ENCODE data around the gene RPS14.

GRCh38 chr5:150498971-150499370, 49.4 kb upstream of the RPS14 start:
- TF ChIP-seq, protein P1, sequence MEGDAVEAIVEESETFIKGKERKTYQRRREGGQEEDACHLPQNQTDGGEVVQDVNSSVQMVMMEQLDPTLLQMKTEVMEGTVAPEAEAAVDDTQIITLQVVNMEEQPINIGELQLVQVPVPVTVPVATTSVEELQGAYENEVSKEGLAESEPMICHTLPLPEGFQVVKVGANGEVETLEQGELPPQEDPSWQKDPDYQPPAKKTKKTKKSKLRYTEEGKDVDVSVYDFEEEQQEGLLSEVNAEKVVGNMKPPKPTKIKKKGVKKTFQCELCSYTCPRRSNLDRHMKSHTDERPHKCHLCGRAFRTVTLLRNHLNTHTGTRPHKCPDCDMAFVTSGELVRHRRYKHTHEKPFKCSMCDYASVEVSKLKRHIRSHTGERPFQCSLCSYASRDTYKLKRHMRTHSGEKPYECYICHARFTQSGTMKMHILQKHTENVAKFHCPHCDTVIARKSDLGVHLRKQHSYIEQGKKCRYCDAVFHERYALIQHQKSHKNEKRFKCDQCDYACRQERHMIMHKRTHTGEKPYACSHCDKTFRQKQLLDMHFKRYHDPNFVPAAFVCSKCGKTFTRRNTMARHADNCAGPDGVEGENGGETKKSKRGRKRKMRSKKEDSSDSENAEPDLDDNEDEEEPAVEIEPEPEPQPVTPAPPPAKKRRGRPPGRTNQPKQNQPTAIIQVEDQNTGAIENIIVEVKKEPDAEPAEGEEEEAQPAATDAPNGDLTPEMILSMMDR (IDR thresholded peaks at IDR 0.05 in 2 of 3, conservative IDR thresholded peaks at IDR 0.05 in 1 of 3; ENCODE audit: control insufficient read depth in 2 of 3, extremely low read depth in 1 of 3, insufficient read depth in 1 of 3, low read depth in 3 of 3, low read length in 3 of 3) = no peak
- TF ChIP-seq TBL1XR1 (IDR thresholded peaks at IDR 0.05; ENCODE audit: low read depth, low read length) (no peak), JUND (IDR thresholded peaks at IDR 0.05; ENCODE audit: low read depth, low read length) (no peak), RAD21 (IDR thresholded peaks at IDR 0.05; ENCODE audit: insufficient read depth, low read depth, low read length) (no peak), POLR2A (IDR thresholded peaks at IDR 0.05; ENCODE audit: low read depth, low read length) (no peak), ZZZ3 (IDR thresholded peaks at IDR 0.05; ENCODE audit: control insufficient read depth, insufficient read length, low read depth) (no peak), ESRRA (IDR thresholded peaks at IDR 0.05; ENCODE audit: low read length) (no peak), POLR2AphosphoS2 (IDR thresholded peaks at IDR 0.05; ENCODE audit: low read depth, low read length) (no peak), CEBPZ (IDR thresholded peaks at IDR 0.05; ENCODE audit: low read depth, low read length) (no peak), SUZ12 (IDR thresholded peaks at IDR 0.05; ENCODE audit: unreplicated experiment) (no peak), CEBPB (IDR thresholded peaks at IDR 0.05; ENCODE audit: borderline replicate concordance in 1 of 2, low read depth in 2 of 2, low read length in 2 of 2) (no peak)
- TF ChIP-seq, protein P2, sequence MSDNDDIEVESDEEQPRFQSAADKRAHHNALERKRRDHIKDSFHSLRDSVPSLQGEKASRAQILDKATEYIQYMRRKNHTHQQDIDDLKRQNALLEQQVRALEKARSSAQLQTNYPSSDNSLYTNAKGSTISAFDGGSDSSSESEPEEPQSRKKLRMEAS (IDR thresholded peaks at IDR 0.05; ENCODE audit: low read depth, low read length) = no peak

Data from GM12878 (cell line).